Left lobe of liver (tissue), 2 donors: Measurements from ENCODE around the gene GNAO1. TPM values are rescaled to one million over a fixed set of nuclear protein-coding genes. Genes with fewer than 3 reads are reported as not detected.

ENCODE experiments used
- ATAC-seq: fragments of 200-7000 bp; cut with Tn5 transposase; one replicate; pipeline ENCODE4 v1.9.1; 2020; ENCODE audit warnings: mild to moderate bottlenecking, moderate library complexity
- DNase-seq: peaks from one replicate; pipeline ENCODE4 v3.0.0-alpha.2; 2020; ENCODE audit warnings: low spot score
- total RNA-seq: library from RNA; stranded (reverse); gene quantifications from one replicate; pipeline ENCODE4 v1.2.1, GENCODE V29; 2021
- donor health status: DM: no; HTN: no; CAD: no; lungs with moderate emphysema.
- donor health status: DM: no; HTN: yes; CAD: no.

GNAO1 gene
- total RNA-seq, 1 donor from 2014 or later, result 24.4 TPM

- ATAC-seq (no peak), DNase-seq (no peak)
These were observed 6.1 kb downstream of the GNAO1 start for GRCh38 chr16:56197192-56197992.

GRCh38 chr16:56198006-56198754 lies 6.9 kb downstream of the GNAO1 start:
- ATAC-seq (no peak), DNase-seq (no peak)

GRCh38 chr16:56198755-56199114 lies 7.4 kb downstream of the GNAO1 start:
- DNase-seq (no peak), ATAC-seq (no peak)

- DNase-seq (no peak), ATAC-seq (no peak)
These were observed 7.9 kb downstream of the GNAO1 start for GRCh38 chr16:56199164-56199563.

- ATAC-seq, result peak; percentile 58
- no peak for DNase-seq
These were observed 9.7 kb downstream of the GNAO1 start for GRCh38 chr16:56201030-56201429.

- ATAC-seq, result peak; percentile 57
These were observed 10.7 kb downstream of the GNAO1 start for GRCh38 chr16:56202036-56202435.

GRCh38 chr16:56203052-56203451 lies 11.8 kb downstream of the GNAO1 start:
- ATAC-seq, result peak; percentile 79
- no peak for DNase-seq

More at GRCh38 chr16:56202036-56202435, 10.7 kb downstream of the GNAO1 start:
- peak; percentile 72 for DNase-seq

- DNase-seq (no peak), ATAC-seq (no peak)
These were observed 13.5 kb downstream of the GNAO1 start for GRCh38 chr16:56204816-56205215.

- ATAC-seq, result no peak
These were observed 15.7 kb downstream of the GNAO1 start for GRCh38 chr16:56206951-56207350.

GRCh38 chr16:56207421-56207820 lies 16.1 kb downstream of the GNAO1 start:
- ATAC-seq, result no peak
- no peak for DNase-seq

More at GRCh38 chr16:56206951-56207350, 15.7 kb downstream of the GNAO1 start:
- no peak for DNase-seq

- DNase-seq, result no peak
- ATAC-seq, result peak; percentile 75
These were observed 20.2 kb downstream of the GNAO1 start for GRCh38 chr16:56211435-56211981.

- peak; percentile 73 for ATAC-seq
- DNase-seq, result no peak
These were observed 20.9 kb downstream of the GNAO1 start for GRCh38 chr16:56212144-56212543.

GRCh38 chr16:56221995-56222394 lies 30.7 kb downstream of the GNAO1 start:
- ATAC-seq, result no peak
- no peak for DNase-seq

GRCh38 chr16:56222474-56222997 lies 31.2 kb downstream of the GNAO1 start:
- DNase-seq (no peak), ATAC-seq (no peak)

GRCh38 chr16:56225017-56225742 lies 33.9 kb downstream of the GNAO1 start:
- ATAC-seq, result peak; percentile 83
- peak; percentile 61 for DNase-seq

GRCh38 chr16:56226187-56226586 lies 34.9 kb downstream of the GNAO1 start:
- peak; percentile 75 for DNase-seq
- ATAC-seq, result peak; percentile 67

GRCh38 chr16:56226845-56227525 lies 35.7 kb downstream of the GNAO1 start:
- DNase-seq, result no peak
- no peak for ATAC-seq

GRCh38 chr16:56227936-56228335 lies 36.6 kb downstream of the GNAO1 start:
- ATAC-seq (no peak), DNase-seq (no peak)

GRCh38 chr16:56228476-56228875 lies 37.2 kb downstream of the GNAO1 start:
- DNase-seq (no peak), ATAC-seq (no peak)
